Liver (tissue), 3 donors: ENCODE measurements around the gene ERBB4.

ENCODE experiments used
- CTCF ChIP-seq: fragments of 150-350 bp; IDR thresholded peaks from 2 replicates; pipeline ENCODE4 v1.5.1; 2017; ENCODE audit warnings: improper control_type of control experiment, low read depth, low read length; ENCODE audit not compliant: missing input control
- EGR1 ChIP-seq, 2 donors: IDR thresholded peaks; 2 replicates each; pipeline ENCODE4 v1.6.1; 2016 to 2018; ENCODE audit warnings: antibody characterized with exemption in 2 of 2, low read depth in 2 of 2
- FOXA1 ChIP-seq: IDR thresholded peaks from 2 replicates; pipeline ENCODE4 v1.6.1; 2016; ENCODE audit warnings: antibody characterized with exemption
- GABPA ChIP-seq, 2 donors: IDR thresholded peaks in 1 of 2; conservative IDR thresholded peaks in 1 of 2; 2 replicates each; pipeline ENCODE4 v1.6.1; 2016; ENCODE audit warnings: antibody characterized with exemption in 2 of 2, mild to moderate bottlenecking in 1 of 2, moderate library complexity in 1 of 2
- JUND ChIP-seq, 2 donors: IDR thresholded peaks; 2 replicates each; pipeline ENCODE4 v1.6.1; 2016; ENCODE audit warnings: antibody characterized with exemption in 2 of 2
- RAD21 ChIP-seq, 2 donors: IDR thresholded peaks; 2 replicates each; pipeline ENCODE4 v1.6.1; 2016; ENCODE audit warnings: antibody characterized with exemption in 2 of 2, mild to moderate bottlenecking in 2 of 2
- REST ChIP-seq: IDR thresholded peaks from 2 replicates; pipeline ENCODE4 v1.6.1; 2016; ENCODE audit warnings: antibody characterized with exemption, mild to moderate bottlenecking
- RXRA ChIP-seq, 2 donors: IDR thresholded peaks; 2 replicates each; pipeline ENCODE4 v1.6.1; 2017 to 2018; ENCODE audit warnings: antibody characterized with exemption in 2 of 2, mild to moderate bottlenecking in 1 of 2
- SP1 ChIP-seq: IDR thresholded peaks from 2 replicates; pipeline ENCODE4 v1.6.1; 2018; ENCODE audit warnings: antibody characterized with exemption, mild to moderate bottlenecking
- TAF1 ChIP-seq: conservative IDR thresholded peaks from 2 replicates; pipeline ENCODE4 v1.6.1; 2016; ENCODE audit warnings: antibody characterized with exemption, mild to moderate bottlenecking
- YY1 ChIP-seq: IDR thresholded peaks from 2 replicates; pipeline ENCODE4 v1.6.1; 2016; ENCODE audit warnings: antibody characterized with exemption, mild to moderate bottlenecking
- TF ChIP-seq, protein P1 (sequence below): IDR thresholded peaks from 2 replicates; pipeline ENCODE4 v1.6.1; 2016; ENCODE audit warnings: antibody characterized with exemption
- TF ChIP-seq, protein P2 (sequence below): IDR thresholded peaks from 2 replicates; pipeline ENCODE4 v1.6.1; 2016; ENCODE audit warnings: antibody characterized with exemption
- TF ChIP-seq, protein P3 (sequence below): IDR thresholded peaks from 2 replicates; pipeline ENCODE4 v1.6.1; 2016; ENCODE audit warnings: antibody characterized with exemption
- donor health status: healthy.
- donor health status: healthy.

- TF ChIP-seq, protein P1, sequence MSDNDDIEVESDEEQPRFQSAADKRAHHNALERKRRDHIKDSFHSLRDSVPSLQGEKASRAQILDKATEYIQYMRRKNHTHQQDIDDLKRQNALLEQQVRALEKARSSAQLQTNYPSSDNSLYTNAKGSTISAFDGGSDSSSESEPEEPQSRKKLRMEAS: no peak
- TF ChIP-seq CTCF (no peak), JUND (IDR thresholded peaks at IDR 0.05) (no peak), REST (no peak), RAD21 (IDR thresholded peaks at IDR 0.05) (no peak), RXRA (IDR thresholded peaks at IDR 0.05) (no peak), EGR1 (IDR thresholded peaks at IDR 0.05; ENCODE audit: low read depth in 2 of 2) (no peak), FOXA1 (no peak), YY1 (no peak), SP1 (no peak), GABPA (IDR thresholded peaks at IDR 0.05 in 1 of 2, conservative IDR thresholded peaks at IDR 0.05 in 1 of 2) (no peak), TAF1 (no peak)
- TF ChIP-seq, protein P2, sequence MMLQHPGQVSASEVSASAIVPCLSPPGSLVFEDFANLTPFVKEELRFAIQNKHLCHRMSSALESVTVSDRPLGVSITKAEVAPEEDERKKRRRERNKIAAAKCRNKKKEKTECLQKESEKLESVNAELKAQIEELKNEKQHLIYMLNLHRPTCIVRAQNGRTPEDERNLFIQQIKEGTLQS: no peak
- TF ChIP-seq, protein P3, sequence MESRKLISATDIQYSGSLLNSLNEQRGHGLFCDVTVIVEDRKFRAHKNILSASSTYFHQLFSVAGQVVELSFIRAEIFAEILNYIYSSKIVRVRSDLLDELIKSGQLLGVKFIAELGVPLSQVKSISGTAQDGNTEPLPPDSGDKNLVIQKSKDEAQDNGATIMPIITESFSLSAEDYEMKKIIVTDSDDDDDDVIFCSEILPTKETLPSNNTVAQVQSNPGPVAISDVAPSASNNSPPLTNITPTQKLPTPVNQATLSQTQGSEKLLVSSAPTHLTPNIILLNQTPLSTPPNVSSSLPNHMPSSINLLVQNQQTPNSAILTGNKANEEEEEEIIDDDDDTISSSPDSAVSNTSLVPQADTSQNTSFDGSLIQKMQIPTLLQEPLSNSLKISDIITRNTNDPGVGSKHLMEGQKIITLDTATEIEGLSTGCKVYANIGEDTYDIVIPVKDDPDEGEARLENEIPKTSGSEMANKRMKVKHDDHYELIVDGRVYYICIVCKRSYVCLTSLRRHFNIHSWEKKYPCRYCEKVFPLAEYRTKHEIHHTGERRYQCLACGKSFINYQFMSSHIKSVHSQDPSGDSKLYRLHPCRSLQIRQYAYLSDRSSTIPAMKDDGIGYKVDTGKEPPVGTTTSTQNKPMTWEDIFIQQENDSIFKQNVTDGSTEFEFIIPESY: no peak
These were observed 239.3 kb downstream of the ERBB4 start for GRCh38 chr2:212299333-212299732.
